ENCODE results near the gene SGK2. TPM values are rescaled to one million over a fixed set of nuclear protein-coding genes. Genes with fewer than 3 reads are reported as not detected.
"Not testable (repeated sequence)": the region's sequence is repeated elsewhere in the genome, so short reads cannot be mapped to it uniquely, and the experiment has no call there.

SGK2 gene
- total RNA-seq, 1 donor from 2014 or later = 8.3 TPM

GRCh38 chr20:43603124-43603523 lies 44.3 kb downstream of the SGK2 start:
- DNase-seq = no peak

DNA sequence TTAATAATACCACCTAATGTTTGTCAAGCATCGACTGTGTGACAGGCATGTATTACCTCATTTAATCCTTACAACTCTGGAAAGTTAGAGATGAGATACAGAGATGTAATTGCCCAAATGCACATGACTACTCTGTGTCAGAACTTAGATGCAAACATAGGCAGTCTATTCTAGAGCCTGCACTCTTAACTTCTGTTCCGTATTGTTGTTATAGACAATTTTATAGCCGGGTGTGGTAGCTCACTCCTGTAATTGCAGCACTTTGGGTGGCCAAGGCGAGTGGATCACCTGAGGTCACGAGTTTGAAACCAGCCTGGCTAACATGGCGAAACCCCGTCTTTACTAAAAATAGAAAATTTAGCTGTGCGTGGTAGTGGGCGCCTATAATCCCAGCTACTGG lies 46.9 kb downstream of the SGK2 start:
- no peak for DNase-seq

GRCh38 chr20:43607278-43607677 lies 48.5 kb downstream of the SGK2 start:
- not testable (repeated sequence) for DNase-seq

DNA sequence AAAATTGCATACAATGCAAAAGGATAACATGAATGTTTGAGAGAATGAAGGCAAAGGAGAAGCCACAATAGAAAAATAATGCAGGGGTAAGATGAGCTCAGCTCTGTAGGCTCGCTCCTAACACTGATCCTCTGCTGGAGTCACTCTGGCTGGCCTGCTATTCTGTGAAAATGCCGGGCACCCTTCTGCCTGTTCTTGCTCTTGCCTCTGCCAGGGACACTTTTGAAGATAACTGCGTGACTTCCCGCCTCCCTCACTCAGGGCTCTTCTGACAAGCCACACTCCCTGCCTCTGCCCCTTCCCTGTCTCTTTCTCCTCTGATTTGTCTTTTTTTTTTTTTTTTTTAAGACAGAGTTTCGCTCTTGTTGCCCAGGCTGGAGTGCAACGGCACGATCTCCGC lies 72.8 kb downstream of the SGK2 start:
- no peak for DNase-seq

Other genes with a start within 250 kb of the SGK2 start
- gene SRSF6, start 101.1 kb upstream of the SGK2 start, total RNA-seq = 63.6 TPM
- gene L3MBTL1, start 51.3 kb upstream of the SGK2 start, total RNA-seq = 10.1 TPM
- 37.3 TPM for gene IFT52, start 31.9 kb downstream of the SGK2 start, total RNA-seq
- 4.2 TPM for gene MYBL2, start 108.1 kb downstream of the SGK2 start, total RNA-seq
- not detected for gene GTSF1L, start 168.0 kb downstream of the SGK2 start, total RNA-seq